ENCODE data around the gene CDK5RAP2. TPM values are rescaled to one million over a fixed set of nuclear protein-coding genes. Genes with fewer than 3 reads are reported as not detected.
"Not testable (repeated sequence)": the region's sequence is repeated elsewhere in the genome, so short reads cannot be mapped to it uniquely, and the experiment has no call there.

Gene CDK5RAP2
- 27.3 TPM for total RNA-seq
- polyA plus RNA-seq, result 44.0 TPM
- long read RNA-seq, donor 1, result 0 reads
- long read RNA-seq, donor 2, result 0 reads
- long read RNA-seq, donor 3, partial matches to known transcripts, result 13 of 18 reads
- long read RNA-seq, donor 3, other reads (novel, unspliced or antisense), result 0 of 18 reads
- long read RNA-seq, donor 4, partial matches to known transcripts, result 0 of 4 reads
- long read RNA-seq, donor 4, other reads (novel, unspliced or antisense), result 0 of 4 reads
- long read RNA-seq, donor 5, full-length matches to known transcripts, result 9 of 14 reads
- long read RNA-seq, donor 5, partial matches to known transcripts, result 5 of 14 reads
- long read RNA-seq, donor 5, other reads (novel, unspliced or antisense), result 0 of 14 reads
- long read RNA-seq, donor 6, partial matches to known transcripts, result 0 of 3 reads
- long read RNA-seq, donor 6, other reads (novel, unspliced or antisense), result 0 of 3 reads
- long read RNA-seq, donor 7, partial matches to known transcripts, result 0 of 6 reads
- long read RNA-seq, donor 7, other reads (novel, unspliced or antisense), result 0 of 6 reads
- long read RNA-seq, donor 8, partial matches to known transcripts, result 0 of 1 reads
- long read RNA-seq, donor 8, other reads (novel, unspliced or antisense), result 0 of 1 reads
- long read RNA-seq, donor 9, partial matches to known transcripts, result 0 of 5 reads
- long read RNA-seq, donor 9, other reads (novel, unspliced or antisense), result 0 of 5 reads
- long read RNA-seq, donor 10, full-length matches to known transcripts, result 3 of 3 reads
- long read RNA-seq, donor 10, partial matches to known transcripts, result 0 of 3 reads
- long read RNA-seq, donor 10, other reads (novel, unspliced or antisense), result 0 of 3 reads

- no peaks in the 10 kb centered on the region for H3K27me3 ChIP-seq (ENCODE audit: control insufficient read depth in 2 of 2, insufficient read depth in 1 of 2, low read length in 1 of 2)
- peak; percentile 87 to 98 (median 90) for DNase-seq (ENCODE audit: low read depth in 6 of 9, low spot score in 9 of 9)
- H3K27ac ChIP-seq (ENCODE audit: low read depth in 1 of 2, low read length in 1 of 2), result peak within 1 kb of the TSS; percentile 53 to 64
- H3K4me1 ChIP-seq (ENCODE audit: control insufficient read depth in 2 of 2, insufficient read depth in 2 of 2, low read length in 2 of 2), result peaks cover 14 to 17% of the 10 kb centered on the region in 2 donors
- H3K4me3 ChIP-seq (ENCODE audit: low read length in 2 of 2), result peak within 1 kb of the TSS; percentile 83 to 93
- 13% methylated on average over 33 of the region's 33 CpGs for WGBS
- peaks cover 0 to 6% of the 10 kb centered on the region in 2 donors for H3K9me3 ChIP-seq (ENCODE audit: control insufficient read depth in 2 of 2, insufficient read depth in 1 of 2, low read length in 1 of 2)
- H3K36me3 ChIP-seq (ENCODE audit: control insufficient read depth in 2 of 2, insufficient read depth in 2 of 2, low read length in 1 of 2), result no peaks in the 10 kb centered on the region
These were observed at the start of gene CDK5RAP2 for GRCh38 chr9:120580051-120580896. Gene CDK5RAP2, minus strand, starts transcription at chr9:120580167. Its CDS starts 189 bp downstream, at chr9:120579978.

- H3K4me1 ChIP-seq (ENCODE audit: control insufficient read depth in 2 of 2, insufficient read depth in 2 of 2, low read length in 2 of 2); H3K9me3 ChIP-seq (ENCODE audit: control insufficient read depth in 2 of 2, insufficient read depth in 1 of 2, low read length in 1 of 2); H3K27me3 ChIP-seq (ENCODE audit: control insufficient read depth in 2 of 2, insufficient read depth in 1 of 2, low read length in 1 of 2); H3K4me3 ChIP-seq (ENCODE audit: low read length in 2 of 2); DNase-seq (ENCODE audit: low read depth in 6 of 9, low spot score in 9 of 9); H3K36me3 ChIP-seq (ENCODE audit: control insufficient read depth in 2 of 2, insufficient read depth in 2 of 2, low read length in 1 of 2); H3K27ac ChIP-seq (ENCODE audit: low read depth in 1 of 2, low read length in 1 of 2): not testable (repeated sequence)
- WGBS, result 97% methylated on average over 3 of the region's 3 CpGs
These were observed 49.0 kb upstream of the CDK5RAP2 start for GRCh38 chr9:120628925-120629497.

- DNase-seq (ENCODE audit: low read depth in 6 of 9, low spot score in 9 of 9), result no peak
- Histone ChIP-seq H3K9me3 (ENCODE audit: control insufficient read depth in 2 of 2, insufficient read depth in 1 of 2, low read length in 1 of 2) (no peaks in the 10 kb centered on the region), H3K27ac (ENCODE audit: low read depth in 1 of 2, low read length in 1 of 2) (no peak overlapping the region), H3K4me1 (ENCODE audit: control insufficient read depth in 2 of 2, insufficient read depth in 2 of 2, low read length in 2 of 2) (no peaks in the 10 kb centered on the region), H3K36me3 (ENCODE audit: control insufficient read depth in 2 of 2, insufficient read depth in 2 of 2, low read length in 1 of 2) (no peaks in the 10 kb centered on the region), H3K27me3 (ENCODE audit: control insufficient read depth in 2 of 2, insufficient read depth in 1 of 2, low read length in 1 of 2) (no peaks in the 10 kb centered on the region), H3K4me3 (ENCODE audit: low read length in 2 of 2) (no peak overlapping the region)
- WGBS, result 98% methylated on average over 4 of the region's 4 CpGs
These were observed 48.4 kb upstream of the CDK5RAP2 start for GRCh38 chr9:120628207-120628924.

- DNase-seq (ENCODE audit: low read depth in 6 of 9, low spot score in 9 of 9), result no peak
- H3K27ac ChIP-seq (ENCODE audit: low read depth in 1 of 2, low read length in 1 of 2), result no peak overlapping the region
- no peaks in the 10 kb centered on the region for H3K4me1 ChIP-seq (ENCODE audit: control insufficient read depth in 2 of 2, insufficient read depth in 2 of 2, low read length in 2 of 2)
- no peaks in the 10 kb centered on the region for H3K9me3 ChIP-seq (ENCODE audit: control insufficient read depth in 2 of 2, insufficient read depth in 1 of 2, low read length in 1 of 2)
- no peaks in the 10 kb centered on the region for H3K27me3 ChIP-seq (ENCODE audit: control insufficient read depth in 2 of 2, insufficient read depth in 1 of 2, low read length in 1 of 2)
- WGBS, result 97% methylated on average over 2 of the region's 2 CpGs
- H3K4me3 ChIP-seq (ENCODE audit: low read length in 2 of 2), result no peak overlapping the region
- no peaks in the 10 kb centered on the region for H3K36me3 ChIP-seq (ENCODE audit: control insufficient read depth in 2 of 2, insufficient read depth in 2 of 2, low read length in 1 of 2)
These were observed 47.1 kb upstream of the CDK5RAP2 start for GRCh38 chr9:120627073-120627472.

GRCh38 chr9:120626512-120626911 lies 46.5 kb upstream of the CDK5RAP2 start:
- Histone ChIP-seq H3K36me3 (ENCODE audit: control insufficient read depth in 2 of 2, insufficient read depth in 2 of 2, low read length in 1 of 2) (no peaks in the 10 kb centered on the region), H3K27ac (ENCODE audit: low read depth in 1 of 2, low read length in 1 of 2) (no peak overlapping the region), H3K9me3 (ENCODE audit: control insufficient read depth in 2 of 2, insufficient read depth in 1 of 2, low read length in 1 of 2) (no peaks in the 10 kb centered on the region), H3K4me3 (ENCODE audit: low read length in 2 of 2) (no peak overlapping the region), H3K4me1 (ENCODE audit: control insufficient read depth in 2 of 2, insufficient read depth in 2 of 2, low read length in 2 of 2) (no peaks in the 10 kb centered on the region), H3K27me3 (ENCODE audit: control insufficient read depth in 2 of 2, insufficient read depth in 1 of 2, low read length in 1 of 2) (no peaks in the 10 kb centered on the region)
- 100% methylated on average over 1 of the region's 1 CpG for WGBS
- no peak for DNase-seq (ENCODE audit: low read depth in 6 of 9, low spot score in 9 of 9)

GRCh38 chr9:120625222-120625621 lies 45.3 kb upstream of the CDK5RAP2 start:
- no peaks in the 10 kb centered on the region for H3K36me3 ChIP-seq (ENCODE audit: control insufficient read depth in 2 of 2, insufficient read depth in 2 of 2, low read length in 1 of 2)
- H3K27ac ChIP-seq (ENCODE audit: low read depth in 1 of 2, low read length in 1 of 2), result no peak overlapping the region
- no peaks in the 10 kb centered on the region for H3K27me3 ChIP-seq (ENCODE audit: control insufficient read depth in 2 of 2, insufficient read depth in 1 of 2, low read length in 1 of 2)
- DNase-seq (ENCODE audit: low read depth in 6 of 9, low spot score in 9 of 9), result no peak
- no peak overlapping the region for H3K4me3 ChIP-seq (ENCODE audit: low read length in 2 of 2)
- H3K9me3 ChIP-seq (ENCODE audit: control insufficient read depth in 2 of 2, insufficient read depth in 1 of 2, low read length in 1 of 2), result no peaks in the 10 kb centered on the region
- 88% methylated on average over 6 of the region's 6 CpGs for WGBS
- no peaks in the 10 kb centered on the region for H3K4me1 ChIP-seq (ENCODE audit: control insufficient read depth in 2 of 2, insufficient read depth in 2 of 2, low read length in 2 of 2)

- Histone ChIP-seq H3K4me3 (ENCODE audit: low read length in 2 of 2) (no peak overlapping the region), H3K9me3 (ENCODE audit: control insufficient read depth in 2 of 2, insufficient read depth in 1 of 2, low read length in 1 of 2) (no peaks in the 10 kb centered on the region), H3K27me3 (ENCODE audit: control insufficient read depth in 2 of 2, insufficient read depth in 1 of 2, low read length in 1 of 2) (no peaks in the 10 kb centered on the region), H3K36me3 (ENCODE audit: control insufficient read depth in 2 of 2, insufficient read depth in 2 of 2, low read length in 1 of 2) (no peaks in the 10 kb centered on the region), H3K27ac (ENCODE audit: low read depth in 1 of 2, low read length in 1 of 2) (no peak overlapping the region), H3K4me1 (ENCODE audit: control insufficient read depth in 2 of 2, insufficient read depth in 2 of 2, low read length in 2 of 2) (no peaks in the 10 kb centered on the region)
- no peak for DNase-seq (ENCODE audit: low read depth in 6 of 9, low spot score in 9 of 9)
These were observed 42.8 kb upstream of the CDK5RAP2 start for GRCh38 chr9:120622790-120623189.

GRCh38 chr9:120621941-120622340 lies 42.0 kb upstream of the CDK5RAP2 start:
- no peak for DNase-seq (ENCODE audit: low read depth in 6 of 9, low spot score in 9 of 9)
- no peaks in the 10 kb centered on the region for H3K4me1 ChIP-seq (ENCODE audit: control insufficient read depth in 2 of 2, insufficient read depth in 2 of 2, low read length in 2 of 2)
- no peaks in the 10 kb centered on the region for H3K9me3 ChIP-seq (ENCODE audit: control insufficient read depth in 2 of 2, insufficient read depth in 1 of 2, low read length in 1 of 2)
- no peaks in the 10 kb centered on the region for H3K36me3 ChIP-seq (ENCODE audit: control insufficient read depth in 2 of 2, insufficient read depth in 2 of 2, low read length in 1 of 2)
- H3K4me3 ChIP-seq (ENCODE audit: low read length in 2 of 2), result no peak overlapping the region
- H3K27me3 ChIP-seq (ENCODE audit: control insufficient read depth in 2 of 2, insufficient read depth in 1 of 2, low read length in 1 of 2), result no peaks in the 10 kb centered on the region
- 98% methylated on average over 1 of the region's 1 CpG for WGBS
- no peak overlapping the region for H3K27ac ChIP-seq (ENCODE audit: low read depth in 1 of 2, low read length in 1 of 2)
